Kidney epithelial cell (primary cell): ENCODE data around the gene LRFN5. TPM values are rescaled to one million over a fixed set of nuclear protein-coding genes. Genes with fewer than 3 reads are reported as not detected.

Experiments
- DNase-seq: peaks from one replicate; pipeline ENCODE4 v3.0.0-alpha.2; 2010; ENCODE audit warnings: low read depth
- H3K27me3 ChIP-seq: 2 replicates; pipeline ENCODE4 v1.6.0; 2011; ENCODE audit warnings: low read length; ENCODE audit not compliant: control insufficient read depth, insufficient read depth
- H3K36me3 ChIP-seq: 2 replicates; pipeline ENCODE4 v1.5.1; 2011; ENCODE audit warnings: low read length; ENCODE audit not compliant: control insufficient read depth, insufficient read depth
- H3K4me3 ChIP-seq: 2 replicates; pipeline ENCODE4 v1.5.1; 2011; ENCODE audit warnings: low read depth, mild to moderate bottlenecking, control low read depth, low read length
- total RNA-seq: library from RNA; depleted of rRNA; stranded (reverse); fragments of >200 nt; gene quantifications from 2 replicates; pipeline ENCODE4 v1.2.3, GENCODE V29; 2015
- TF ChIP-seq, protein P1 (sequence below): IDR thresholded peaks from 2 replicates; pipeline ENCODE4 v1.5.1; 2011; ENCODE audit warnings: mild to moderate bottlenecking, moderate library complexity, low read length, control low read depth, inconsistent platforms; ENCODE audit not compliant: insufficient read depth, poor library complexity, severe bottlenecking

The LRFN5 gene
- total RNA-seq, 1 donor from 2014 or later: 3.5 TPM

DNA sequence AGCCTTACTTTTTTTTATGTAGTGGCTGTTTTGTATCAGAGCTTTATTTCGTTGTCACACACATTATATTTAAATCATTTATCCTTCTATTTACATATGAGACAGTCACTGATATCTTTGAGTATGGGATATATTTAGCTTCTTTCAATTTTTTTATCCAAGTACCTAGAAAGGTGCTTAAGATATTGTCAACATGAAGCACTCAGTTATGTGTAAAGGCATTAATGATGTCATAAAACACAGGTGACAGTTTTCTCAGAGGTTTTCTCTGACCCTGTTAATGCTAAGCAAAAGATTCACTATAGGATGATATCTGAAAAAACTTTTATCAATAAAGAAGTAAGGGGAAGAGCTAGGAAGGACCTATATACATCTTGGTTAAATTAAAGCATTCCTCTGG is 23.2 kb downstream of the LRFN5 start:
- no peaks in the 10 kb centered on the region for H3K36me3 ChIP-seq
- no peak for DNase-seq
- no peaks in the 10 kb centered on the region for H3K27me3 ChIP-seq
- no peak overlapping the region for H3K4me3 ChIP-seq
- TF ChIP-seq, protein P1, sequence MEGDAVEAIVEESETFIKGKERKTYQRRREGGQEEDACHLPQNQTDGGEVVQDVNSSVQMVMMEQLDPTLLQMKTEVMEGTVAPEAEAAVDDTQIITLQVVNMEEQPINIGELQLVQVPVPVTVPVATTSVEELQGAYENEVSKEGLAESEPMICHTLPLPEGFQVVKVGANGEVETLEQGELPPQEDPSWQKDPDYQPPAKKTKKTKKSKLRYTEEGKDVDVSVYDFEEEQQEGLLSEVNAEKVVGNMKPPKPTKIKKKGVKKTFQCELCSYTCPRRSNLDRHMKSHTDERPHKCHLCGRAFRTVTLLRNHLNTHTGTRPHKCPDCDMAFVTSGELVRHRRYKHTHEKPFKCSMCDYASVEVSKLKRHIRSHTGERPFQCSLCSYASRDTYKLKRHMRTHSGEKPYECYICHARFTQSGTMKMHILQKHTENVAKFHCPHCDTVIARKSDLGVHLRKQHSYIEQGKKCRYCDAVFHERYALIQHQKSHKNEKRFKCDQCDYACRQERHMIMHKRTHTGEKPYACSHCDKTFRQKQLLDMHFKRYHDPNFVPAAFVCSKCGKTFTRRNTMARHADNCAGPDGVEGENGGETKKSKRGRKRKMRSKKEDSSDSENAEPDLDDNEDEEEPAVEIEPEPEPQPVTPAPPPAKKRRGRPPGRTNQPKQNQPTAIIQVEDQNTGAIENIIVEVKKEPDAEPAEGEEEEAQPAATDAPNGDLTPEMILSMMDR: no peak

DNA sequence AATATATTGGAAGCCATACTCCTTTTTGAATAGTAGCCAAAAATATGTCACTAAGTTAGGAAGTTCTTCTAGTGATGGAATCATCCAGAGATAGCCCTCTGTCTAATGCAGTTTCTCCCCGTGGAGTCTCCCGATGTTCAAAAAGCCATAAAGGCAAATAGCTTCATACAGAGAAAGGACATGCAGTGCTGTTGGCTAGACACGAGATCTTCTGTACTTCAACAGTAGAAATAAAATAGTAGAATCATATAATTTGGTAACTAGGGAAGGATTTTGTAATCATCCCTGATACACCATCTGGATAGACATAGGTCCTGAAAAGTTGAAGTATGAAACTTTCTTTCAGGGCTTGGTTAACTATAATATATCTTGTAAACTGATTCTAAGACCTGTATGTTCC is 27.6 kb downstream of the LRFN5 start:
- Histone ChIP-seq H3K27me3 (no peaks in the 10 kb centered on the region), H3K36me3 (no peaks in the 10 kb centered on the region), H3K4me3 (no peak overlapping the region)
- DNase-seq: no peak
- TF ChIP-seq, protein P1: no peak

DNA sequence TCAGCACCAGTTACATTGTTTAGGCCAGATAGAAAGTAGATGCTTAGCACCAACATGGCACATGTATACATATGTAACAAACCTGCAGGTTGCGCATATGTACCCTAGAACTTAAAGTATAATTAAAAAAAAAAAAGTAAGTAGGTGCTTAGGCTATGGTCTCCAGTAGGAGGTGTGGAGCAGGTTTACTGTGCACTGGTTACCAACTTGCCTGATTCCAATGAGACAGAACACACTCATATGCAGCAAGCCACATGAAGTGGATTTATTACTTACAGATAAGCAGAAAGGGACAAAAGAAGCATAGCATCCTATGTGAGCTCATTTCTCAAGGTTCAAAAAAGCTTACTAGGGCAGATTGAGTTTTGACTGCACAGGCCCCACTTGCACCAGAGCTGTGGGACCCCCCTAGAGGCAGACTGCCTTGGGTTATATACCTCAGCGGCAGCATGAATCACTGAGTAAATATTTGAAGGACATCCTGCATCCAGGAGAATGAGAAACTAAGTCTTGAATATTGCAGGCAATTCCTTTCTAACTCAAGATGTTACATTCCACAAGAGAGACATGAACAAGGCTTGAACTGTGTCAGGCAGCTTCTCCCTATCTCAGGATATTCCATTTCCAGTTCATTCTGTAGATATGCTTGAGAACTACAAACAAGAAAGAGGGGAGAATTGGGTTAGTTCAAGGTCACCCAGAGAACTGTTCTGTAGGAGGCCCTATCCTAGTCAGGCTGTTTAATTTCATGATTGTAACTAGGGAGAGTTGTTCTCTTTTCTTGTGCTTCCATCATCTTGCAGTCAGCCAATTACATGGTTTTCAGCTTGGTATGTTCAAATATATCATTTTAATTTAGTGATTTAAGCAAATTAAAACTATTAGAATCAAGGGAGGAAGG is 30.1 kb downstream of the LRFN5 start:
- H3K36me3 ChIP-seq: no peaks in the 10 kb centered on the region
- H3K27me3 ChIP-seq: no peaks in the 10 kb centered on the region
- TF ChIP-seq, protein P1: peak; percentile 4
- H3K4me3 ChIP-seq: no peak overlapping the region
- no peak for DNase-seq

- no peaks in the 10 kb centered on the region for H3K36me3 ChIP-seq
- no peaks in the 10 kb centered on the region for H3K27me3 ChIP-seq
- TF ChIP-seq, protein P1: no peak
- H3K4me3 ChIP-seq: no peak overlapping the region
- DNase-seq: no peak
Measured at GRCh38 chr14:41641690-41642089, 35.0 kb downstream of the LRFN5 start.

DNA sequence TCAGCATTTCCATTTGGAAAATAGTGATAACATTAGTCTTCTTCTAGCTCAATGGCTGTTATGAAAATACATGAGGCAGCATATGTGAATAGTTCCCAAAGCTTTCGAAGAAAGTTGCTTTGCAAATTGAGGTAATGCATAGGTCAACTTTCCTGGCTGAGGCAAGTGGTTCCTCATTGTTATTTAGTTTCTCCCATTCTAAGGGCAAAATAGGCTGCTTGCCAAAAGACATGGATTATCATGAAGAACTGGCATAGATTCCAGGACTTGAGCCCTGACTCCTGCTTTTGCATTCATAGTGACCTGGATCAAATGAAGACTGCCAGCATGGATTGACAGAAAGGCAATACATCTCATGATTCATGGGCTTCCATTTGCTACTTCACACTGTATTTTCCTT is 35.7 kb downstream of the LRFN5 start:
- TF ChIP-seq, protein P1: no peak
- H3K36me3 ChIP-seq: no peaks in the 10 kb centered on the region
- no peak for DNase-seq
- no peak overlapping the region for H3K4me3 ChIP-seq
- no peaks in the 10 kb centered on the region for H3K27me3 ChIP-seq

GRCh38 chr14:41642789-41643188 is 36.1 kb downstream of the LRFN5 start:
- Histone ChIP-seq H3K4me3 (no peak overlapping the region), H3K36me3 (no peaks in the 10 kb centered on the region), H3K27me3 (no peaks in the 10 kb centered on the region)
- no peak for DNase-seq
- TF ChIP-seq, protein P1: no peak
